Measurements from ENCODE around the gene C16orf82.

GRCh38 chr16:27098366-27099049, 31.8 kb downstream of the C16orf82 start:
- TF ChIP-seq, protein P1, sequence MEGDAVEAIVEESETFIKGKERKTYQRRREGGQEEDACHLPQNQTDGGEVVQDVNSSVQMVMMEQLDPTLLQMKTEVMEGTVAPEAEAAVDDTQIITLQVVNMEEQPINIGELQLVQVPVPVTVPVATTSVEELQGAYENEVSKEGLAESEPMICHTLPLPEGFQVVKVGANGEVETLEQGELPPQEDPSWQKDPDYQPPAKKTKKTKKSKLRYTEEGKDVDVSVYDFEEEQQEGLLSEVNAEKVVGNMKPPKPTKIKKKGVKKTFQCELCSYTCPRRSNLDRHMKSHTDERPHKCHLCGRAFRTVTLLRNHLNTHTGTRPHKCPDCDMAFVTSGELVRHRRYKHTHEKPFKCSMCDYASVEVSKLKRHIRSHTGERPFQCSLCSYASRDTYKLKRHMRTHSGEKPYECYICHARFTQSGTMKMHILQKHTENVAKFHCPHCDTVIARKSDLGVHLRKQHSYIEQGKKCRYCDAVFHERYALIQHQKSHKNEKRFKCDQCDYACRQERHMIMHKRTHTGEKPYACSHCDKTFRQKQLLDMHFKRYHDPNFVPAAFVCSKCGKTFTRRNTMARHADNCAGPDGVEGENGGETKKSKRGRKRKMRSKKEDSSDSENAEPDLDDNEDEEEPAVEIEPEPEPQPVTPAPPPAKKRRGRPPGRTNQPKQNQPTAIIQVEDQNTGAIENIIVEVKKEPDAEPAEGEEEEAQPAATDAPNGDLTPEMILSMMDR (IDR thresholded peaks at IDR 0.05; ENCODE audit: borderline replicate concordance, extremely low read depth, low read length, poor library complexity, severe bottlenecking) = no peak
- TF ChIP-seq EZH2 (IDR thresholded peaks at IDR 0.05; ENCODE audit: borderline replicate concordance, low read depth, low read length, severe bottlenecking) = no peak

Data from DND-41 (cell line).